Keratinocyte (primary cell): ENCODE data around the gene CLBA1. TPM values are rescaled to one million over a fixed set of nuclear protein-coding genes. Genes with fewer than 3 reads are reported as not detected.

Experiments
- DNase-seq: peaks from one replicate; pipeline ENCODE4 v3.0.0-alpha.2; 2011; ENCODE audit warnings: low read depth, missing footprints, low spot score
- FAIRE-seq: peaks from 2 replicates; lab custom pipeline; 2011; peaks lifted over from hg19 to GRCh38; lab: Jason Lieb, UNC
- H2AFZ ChIP-seq: 2 replicates; pipeline ENCODE4 v1.6.0; 2012; ENCODE audit warnings: low read length, control low read depth, inconsistent platforms; ENCODE audit not compliant: control insufficient read depth
- H3K27ac ChIP-seq: 2 replicates; pipeline ENCODE4 v1.5.1; 2011; ENCODE audit warnings: low read length; ENCODE audit not compliant: control insufficient read depth, insufficient read depth
- H3K27me3 ChIP-seq: 3 replicates; pipeline ENCODE4 v1.6.0; 2011; ENCODE audit warnings: low read length; ENCODE audit not compliant: control insufficient read depth, insufficient read depth; ENCODE audit errors: extremely low read depth
- H3K36me3 ChIP-seq, 2 experiments: 2 replicates in 1 of 2; 3 replicates in 1 of 2; pipeline ENCODE4 v1.5.1; 2011; ENCODE audit warnings: low read length in 2 of 2, mild to moderate bottlenecking in 1 of 2; ENCODE audit not compliant: control insufficient read depth in 2 of 2, insufficient read depth in 2 of 2; ENCODE audit errors: extremely low read depth in 1 of 2
- H3K4me1 ChIP-seq: 3 replicates; pipeline ENCODE4 v1.5.1; 2011; ENCODE audit warnings: low read length; ENCODE audit not compliant: control insufficient read depth, insufficient read depth; ENCODE audit errors: extremely low read depth
- H3K4me2 ChIP-seq: 3 replicates; pipeline ENCODE4 v1.6.0; 2011; ENCODE audit warnings: low read depth, low read length; ENCODE audit not compliant: control insufficient read depth, insufficient read depth; ENCODE audit errors: extremely low read depth
- H3K4me3 ChIP-seq, 3 experiments: fragments of 200-600 bp in 1 of 3; sonication (generic) in 1 of 3; 2 replicates in 2 of 3; 3 replicates in 1 of 3; pipeline ENCODE4 v1.5.1; 2011 to 2016; ENCODE audit warnings: low read length in 3 of 3, mild to moderate bottlenecking in 3 of 3, control low read depth in 2 of 3, inconsistent platforms in 1 of 3, low read depth in 1 of 3, mixed read lengths in 1 of 3, mixed run types in 1 of 3, moderate library complexity in 1 of 3; ENCODE audit not compliant: control insufficient read depth in 2 of 3, insufficient read depth in 2 of 3; ENCODE audit errors: extremely low read depth in 1 of 3
- H3K79me2 ChIP-seq: 2 replicates; pipeline ENCODE4 v1.6.0; 2012; ENCODE audit warnings: low read length; ENCODE audit not compliant: control insufficient read depth, insufficient read depth
- H3K9ac ChIP-seq: 3 replicates; pipeline ENCODE4 v1.6.0; 2011; ENCODE audit warnings: low read length; ENCODE audit not compliant: control insufficient read depth, insufficient read depth; ENCODE audit errors: extremely low read depth
- H3K9me1 ChIP-seq: 3 replicates; pipeline ENCODE4 v1.6.0; 2011; ENCODE audit warnings: low read length; ENCODE audit not compliant: control insufficient read depth, insufficient read depth; ENCODE audit errors: extremely low read depth
- H3K9me3 ChIP-seq: 2 replicates; pipeline ENCODE4 v1.5.1; 2012; ENCODE audit warnings: low read depth, low read length; ENCODE audit not compliant: control insufficient read depth
- H4K20me1 ChIP-seq: 3 replicates; pipeline ENCODE4 v1.6.0; 2011; ENCODE audit warnings: low read length; ENCODE audit not compliant: control insufficient read depth, insufficient read depth; ENCODE audit errors: extremely low read depth
- CTCF ChIP-seq, 3 experiments: IDR thresholded peaks in 1 of 3; conservative IDR thresholded peaks in 1 of 3; optimal IDR thresholded peaks in 1 of 3; 2 replicates in 2 of 3; 3 replicates in 1 of 3; pipeline versions ENCODE3 to v1.5.1; 2011; ENCODE audit warnings: low read length in 3 of 3, mild to moderate bottlenecking in 3 of 3, moderate library complexity in 2 of 3, control low read depth in 1 of 3, inconsistent platforms in 1 of 3; ENCODE audit not compliant: insufficient read depth in 2 of 3; ENCODE audit errors: extremely low read depth in 1 of 3
- EZH2 ChIP-seq: IDR thresholded peaks from one replicate; pipeline ENCODE4 v1.6.1; 2012; ENCODE audit warnings: inconsistent platforms, mild to moderate bottlenecking, low read length, moderate library complexity
- dilution Hi-C: fragments of 300-500 bp; cut with MboI; formaldehyde crosslinking; loops from one replicate; pipeline ENCODE4 v1.7.0; 2020; ENCODE audit warnings: low sequenced_read_pairs; ENCODE audit not compliant: extremely low pct_ligation_motif_present
- polyA plus RNA-seq, 5 experiments: library from polyadenylated mRNA; depleted of rRNA in 3 of 5; stranded (reverse) in 3 of 5; stranded (forward) in 1 of 5; unstranded in 1 of 5; fragments of >200 nt; gene quantifications; 1 replicate in 1 of 5; 2 replicates in 3 of 5; 3 replicates in 1 of 5; pipeline versions ENCODE4 v1.2.1 to v1.2.3, GENCODE V29; 2011 to 2012; ENCODE audit warnings: missing spikeins in 2 of 5, low read depth in 1 of 5, low replicate concordance in 1 of 5

Gene CLBA1
- polyA plus RNA-seq, 1 donor (not counting 4 experiments of a cell fraction or from before 2014, with no cell fraction given) = 8.6 TPM

GRCh38 chr14:104974146-104974541 is 11.4 kb upstream of the CLBA1 start:
- DNase-seq (no peak), FAIRE-seq (peak; percentile 55)
- peaks cover 3% of the 10 kb centered on the region for H4K20me1 ChIP-seq
- H3K79me2 ChIP-seq = peaks cover 33% of the 10 kb centered on the region
- peak overlapping the region in 1 of 3 experiments; percentile 7 for H3K4me3 ChIP-seq
- no peak for TF ChIP-seq EZH2
- no peak for TF ChIP-seq CTCF (optimal IDR thresholded peaks at IDR 0.05 in 1 of 3, IDR thresholded peaks at IDR 0.05 in 1 of 3, conservative IDR thresholded peaks at IDR 0.05 in 1 of 3; ENCODE audit: extremely low read depth in 1 of 3, insufficient read depth in 2 of 3, low read length in 3 of 3)
- no peaks in the 10 kb centered on the region for H3K27me3 ChIP-seq
- H3K4me1 ChIP-seq = peaks cover 59% of the 10 kb centered on the region
- H3K4me2 ChIP-seq = peak overlapping the region; percentile 91
- dilution Hi-C loops = no loop called here
- peak overlapping the region; percentile 98 for H3K27ac ChIP-seq
- H3K9me3 ChIP-seq = no peaks in the 10 kb centered on the region
- H3K36me3 ChIP-seq = no peaks in the 10 kb centered on the region
- H3K9ac ChIP-seq = peak overlapping the region; percentile 100
- no peaks in the 10 kb centered on the region for H3K9me1 ChIP-seq
- peak overlapping the region; percentile 26 for H2AFZ ChIP-seq

GRCh38 chr14:104974665-104975390 is 10.8 kb upstream of the CLBA1 start:
- H4K20me1 ChIP-seq = peaks cover 3% of the 10 kb centered on the region
- H3K4me2 ChIP-seq = no peak overlapping the region
- TF ChIP-seq EZH2 (no peak), CTCF (optimal IDR thresholded peaks at IDR 0.05 in 1 of 3, IDR thresholded peaks at IDR 0.05 in 1 of 3, conservative IDR thresholded peaks at IDR 0.05 in 1 of 3; ENCODE audit: extremely low read depth in 1 of 3, insufficient read depth in 2 of 3, low read length in 3 of 3) (no peak)
- peak overlapping the region; percentile 100 for H3K9ac ChIP-seq
- H3K27ac ChIP-seq = peak overlapping the region; percentile 98
- no peaks in the 10 kb centered on the region for H3K9me3 ChIP-seq
- FAIRE-seq (no peak), DNase-seq (no peak)
- no peak overlapping the region for H2AFZ ChIP-seq
- dilution Hi-C loops = no loop called here
- no peaks in the 10 kb centered on the region for H3K36me3 ChIP-seq
- H3K9me1 ChIP-seq = no peaks in the 10 kb centered on the region
- peaks cover 57% of the 10 kb centered on the region for H3K4me1 ChIP-seq
- no peaks in the 10 kb centered on the region for H3K27me3 ChIP-seq
- H3K4me3 ChIP-seq = peak overlapping the region in 1 of 3 experiments; percentile 7
- H3K79me2 ChIP-seq = peaks cover 26% of the 10 kb centered on the region
